ENCODE data around the gene MEI4.

MEI4 gene

DNA sequence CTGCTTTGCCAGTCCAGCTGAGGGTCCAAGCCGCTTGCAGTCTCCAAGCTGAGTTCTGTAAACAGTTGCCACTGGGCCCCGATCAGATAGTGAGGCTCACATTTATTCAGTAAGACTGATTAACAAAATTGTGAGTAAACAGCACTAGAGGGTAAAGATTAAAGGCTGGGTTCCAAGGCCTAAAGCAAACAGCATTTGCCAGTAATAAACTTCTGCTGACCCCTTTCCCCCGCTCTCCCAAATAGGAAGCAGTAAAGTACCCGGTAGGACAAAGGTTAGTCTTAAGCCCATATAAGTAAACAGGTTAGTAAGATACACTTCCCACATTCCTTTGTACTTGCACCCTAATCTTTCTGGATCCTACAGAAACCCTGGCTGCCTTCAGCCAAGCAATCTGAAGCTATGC, 181.8 kb downstream of the MEI4 start:
- TF ChIP-seq, protein P1, sequence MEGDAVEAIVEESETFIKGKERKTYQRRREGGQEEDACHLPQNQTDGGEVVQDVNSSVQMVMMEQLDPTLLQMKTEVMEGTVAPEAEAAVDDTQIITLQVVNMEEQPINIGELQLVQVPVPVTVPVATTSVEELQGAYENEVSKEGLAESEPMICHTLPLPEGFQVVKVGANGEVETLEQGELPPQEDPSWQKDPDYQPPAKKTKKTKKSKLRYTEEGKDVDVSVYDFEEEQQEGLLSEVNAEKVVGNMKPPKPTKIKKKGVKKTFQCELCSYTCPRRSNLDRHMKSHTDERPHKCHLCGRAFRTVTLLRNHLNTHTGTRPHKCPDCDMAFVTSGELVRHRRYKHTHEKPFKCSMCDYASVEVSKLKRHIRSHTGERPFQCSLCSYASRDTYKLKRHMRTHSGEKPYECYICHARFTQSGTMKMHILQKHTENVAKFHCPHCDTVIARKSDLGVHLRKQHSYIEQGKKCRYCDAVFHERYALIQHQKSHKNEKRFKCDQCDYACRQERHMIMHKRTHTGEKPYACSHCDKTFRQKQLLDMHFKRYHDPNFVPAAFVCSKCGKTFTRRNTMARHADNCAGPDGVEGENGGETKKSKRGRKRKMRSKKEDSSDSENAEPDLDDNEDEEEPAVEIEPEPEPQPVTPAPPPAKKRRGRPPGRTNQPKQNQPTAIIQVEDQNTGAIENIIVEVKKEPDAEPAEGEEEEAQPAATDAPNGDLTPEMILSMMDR (IDR thresholded peaks at IDR 0.05): no peak

DNA sequence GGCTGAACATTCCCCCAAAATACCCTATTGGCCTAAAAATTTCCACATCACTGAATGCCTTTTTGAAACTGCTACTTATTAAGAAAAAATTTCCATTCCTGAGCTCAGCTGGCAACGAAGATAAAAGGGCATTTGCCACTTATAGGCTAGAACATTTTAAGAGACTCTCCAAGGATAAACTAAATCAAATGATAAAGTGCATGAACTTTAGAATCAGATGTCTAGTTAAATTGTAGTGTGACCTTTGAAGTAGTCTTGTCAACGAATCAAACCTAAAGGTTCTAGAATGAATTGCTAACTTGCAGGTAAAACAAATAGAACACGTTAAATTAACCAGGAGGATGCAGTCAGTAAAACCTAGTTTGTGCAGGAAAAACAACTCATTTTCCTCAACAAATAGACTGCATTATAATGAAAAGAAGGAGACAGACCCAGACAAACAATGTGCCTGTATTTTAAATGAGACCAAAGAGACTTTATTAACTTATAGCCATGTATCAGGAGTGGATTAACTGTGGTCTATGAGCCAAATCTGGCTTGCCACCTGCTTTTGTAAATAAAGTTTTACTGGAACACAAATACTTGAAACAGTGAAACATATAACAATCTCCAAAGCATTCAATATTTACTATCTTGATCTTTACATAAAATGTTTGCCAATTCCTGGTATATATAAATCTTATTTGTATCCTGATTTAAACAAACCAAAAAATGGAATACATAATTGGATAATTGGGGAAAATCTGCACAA, 184.4 kb downstream of the MEI4 start:
- TF ChIP-seq, protein P1 (IDR thresholded peaks at IDR 0.05): no peak

GRCh38 chr6:77839292-77839691, 186.5 kb downstream of the MEI4 start:
- TF ChIP-seq, protein P1 (IDR thresholded peaks at IDR 0.05): no peak

DNA sequence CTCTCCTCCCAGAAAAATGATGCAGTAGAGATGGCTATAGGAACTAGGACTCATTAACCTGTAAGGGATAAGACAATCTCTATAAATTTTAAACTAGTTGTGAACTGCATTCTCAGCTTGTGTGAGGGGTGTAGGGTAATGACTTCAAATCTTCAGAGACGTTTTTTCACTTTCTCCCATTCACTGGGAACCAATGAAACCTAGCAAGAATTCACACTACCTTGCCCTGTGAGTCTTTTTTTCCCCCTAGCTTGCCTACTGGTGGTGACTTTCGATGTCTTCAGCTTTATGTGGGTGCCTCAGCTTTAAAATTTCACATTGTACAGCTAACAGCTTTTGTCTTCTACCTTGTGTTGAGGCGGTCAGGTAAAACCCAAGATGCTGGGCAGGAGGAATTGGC, 192.0 kb downstream of the MEI4 start:
- TF ChIP-seq, protein P1 (IDR thresholded peaks at IDR 0.05): no peak

DNA sequence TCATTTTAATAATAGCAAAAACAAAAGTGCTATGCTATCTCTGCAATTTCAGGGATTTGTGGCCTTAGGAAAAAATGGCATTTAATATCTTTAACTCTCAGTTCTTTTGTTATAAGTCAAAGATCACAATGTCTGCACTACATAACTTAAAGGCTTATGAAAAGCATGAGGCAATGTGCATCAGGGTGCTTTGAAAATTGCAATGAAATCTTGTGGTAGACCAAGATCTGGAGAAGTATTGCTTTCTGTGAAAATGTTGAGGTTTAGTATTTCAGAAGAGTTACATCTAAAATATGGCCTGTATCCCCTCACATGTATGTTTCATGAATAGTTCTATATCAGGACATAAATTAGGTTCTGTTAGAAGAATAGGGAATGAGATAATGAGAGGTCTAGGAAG, 200.6 kb downstream of the MEI4 start:
- TF ChIP-seq, protein P1 (IDR thresholded peaks at IDR 0.05): no peak

- TF ChIP-seq, protein P1 (IDR thresholded peaks at IDR 0.05): no peak
Measured at GRCh38 chr6:77856391-77856790, 203.6 kb downstream of the MEI4 start.

- TF ChIP-seq, protein P1 (IDR thresholded peaks at IDR 0.05): no peak
Measured at GRCh38 chr6:77857421-77857820, 204.6 kb downstream of the MEI4 start.

GRCh38 chr6:77876300-77876699, 223.5 kb downstream of the MEI4 start:
- TF ChIP-seq, protein P1 (IDR thresholded peaks at IDR 0.05): no peak
